VCaP (cell line): ENCODE results near the gene ABCB11.

Experiments used
- H3K27ac ChIP-seq: fragments of 450-650 bp; 2 replicates; pipeline ENCODE4 v1.5.1; 2017
- CTCF ChIP-seq: fragments of 450-650 bp; conservative IDR thresholded peaks from 2 replicates; pipeline ENCODE4 v1.5.1; 2017; ENCODE audit warnings: mild to moderate bottlenecking, moderate library complexity

The ABCB11 gene

GRCh38 chr2:168968342-168968741 is 62.8 kb downstream of the ABCB11 start:
- TF ChIP-seq CTCF = no peak

DNA sequence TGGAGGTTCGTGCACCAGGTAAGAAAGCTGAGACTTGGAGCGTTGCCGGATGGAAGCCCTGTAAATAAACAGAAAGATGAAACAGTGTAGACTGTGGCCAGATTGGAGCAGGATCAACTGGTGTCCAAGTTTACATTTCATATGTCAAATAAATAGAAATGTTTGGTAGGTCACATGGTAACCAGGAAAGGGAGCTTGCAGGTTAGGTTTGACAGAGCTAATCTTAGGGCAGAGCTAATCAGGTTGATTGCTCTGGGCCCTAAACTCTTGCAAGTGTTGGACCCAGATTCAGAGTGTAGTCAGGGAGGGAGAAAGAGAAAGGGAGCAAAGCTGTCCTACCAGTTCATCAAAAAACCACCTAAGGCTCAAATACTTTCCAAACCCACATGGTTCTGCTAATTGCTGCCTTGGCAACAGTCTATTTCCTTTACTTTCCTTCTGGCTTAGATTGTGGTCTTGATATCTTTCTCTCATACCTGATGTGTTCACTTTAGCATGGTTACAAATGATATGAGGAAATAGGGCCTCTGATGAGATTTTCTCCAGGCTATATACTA is 66.8 kb downstream of the ABCB11 start:
- no peak for TF ChIP-seq CTCF
- H3K27ac ChIP-seq = peak overlapping the region; percentile 82

More at GRCh38 chr2:168968342-168968741, 62.8 kb downstream of the ABCB11 start:
- H3K27ac ChIP-seq = no peak overlapping the region

GRCh38 chr2:168962636-168963035 is 68.5 kb downstream of the ABCB11 start:
- no peak overlapping the region; the same call in 1 of the 2 replicates for H3K27ac ChIP-seq
- TF ChIP-seq CTCF = no peak

DNA sequence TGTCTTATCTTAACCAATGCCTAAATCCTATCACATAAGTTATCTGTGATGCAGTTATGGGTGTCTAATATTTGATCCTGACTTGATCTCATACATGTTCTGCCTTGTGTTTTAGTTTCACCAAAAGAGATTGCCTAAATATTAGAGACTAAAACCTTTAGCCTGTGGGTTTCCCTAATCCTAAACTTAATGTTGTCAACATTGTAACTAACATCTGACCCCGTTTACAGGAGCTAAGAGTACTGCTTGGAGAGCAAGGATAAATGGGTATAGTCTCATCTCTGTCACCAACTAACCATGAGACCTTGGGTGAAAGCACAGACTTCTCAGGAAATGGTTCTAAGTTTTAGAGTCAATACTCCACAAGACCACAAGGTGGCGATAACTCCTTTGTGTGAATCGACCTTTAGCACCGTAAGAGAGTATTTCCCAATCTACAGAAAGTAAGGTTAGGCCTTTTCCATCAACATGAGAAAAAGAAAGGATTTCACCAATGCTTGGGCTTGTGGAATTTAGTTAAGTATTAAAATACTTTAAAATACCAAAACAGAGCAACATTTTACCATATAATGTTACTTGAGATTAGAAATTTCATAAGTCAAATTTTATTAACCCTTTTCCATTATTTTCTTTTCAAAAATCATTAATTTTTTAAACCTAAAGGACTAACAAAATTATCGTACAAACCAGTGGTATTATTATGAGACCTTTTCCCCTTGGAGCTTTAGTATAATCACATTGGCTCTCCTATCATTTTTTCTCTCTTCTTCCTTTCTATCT is 69.5 kb downstream of the ABCB11 start:
- TF ChIP-seq CTCF = peak; percentile 90

GRCh38 chr2:168956392-168956791 is 74.7 kb downstream of the ABCB11 start:
- no peak for TF ChIP-seq CTCF
- no peak overlapping the region for H3K27ac ChIP-seq

More for the DNA sequence above, 69.5 kb downstream of the ABCB11 start:
- no peak overlapping the region for H3K27ac ChIP-seq

GRCh38 chr2:168955321-168955720 is 75.8 kb downstream of the ABCB11 start:
- no peak for TF ChIP-seq CTCF
- H3K27ac ChIP-seq = no peak overlapping the region

DNA sequence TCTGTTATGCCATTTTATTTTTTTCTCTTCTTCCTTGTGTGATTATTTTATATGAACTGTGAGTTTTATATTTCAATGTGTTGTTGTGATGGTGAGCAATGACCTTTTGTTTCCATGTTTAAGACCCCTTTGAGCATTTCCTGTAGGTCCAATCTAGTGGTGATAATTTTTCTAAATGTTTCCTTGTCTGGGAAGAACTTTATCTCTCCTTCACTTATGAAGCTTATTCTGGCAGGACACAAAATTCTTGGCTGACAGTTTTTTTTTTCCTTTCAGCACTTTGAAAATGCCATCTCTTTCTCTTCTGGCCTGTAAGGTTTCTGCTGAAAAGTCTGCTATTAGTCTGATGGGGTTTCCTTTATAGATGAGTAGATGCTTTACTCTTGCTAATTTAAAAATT is 76.9 kb downstream of the ABCB11 start:
- TF ChIP-seq CTCF = no peak
- H3K27ac ChIP-seq = no peak overlapping the region
